ENCODE results near the gene DAP3.
"Not testable (repeated sequence)": the region's sequence is repeated elsewhere in the genome, so short reads cannot be mapped to it uniquely, and the experiment has no call there.

DAP3 gene

GRCh38 chr1:155759966-155760630 lies 71.2 kb downstream of the DAP3 start:
- H4K8ac ChIP-seq (ENCODE audit: low read depth, low read length), result no peak overlapping the region
- no peak overlapping the region for H3K9ac ChIP-seq (ENCODE audit: low read length)
- no peak overlapping the region for H2BK5ac ChIP-seq (ENCODE audit: low read length)
- H3K23ac ChIP-seq (ENCODE audit: low read length), result no peak overlapping the region
- DNase-seq, result peak; percentile 18
- no peak overlapping the region for H4K5ac ChIP-seq (ENCODE audit: low read length)
- H2BK15ac ChIP-seq (replicated peaks; ENCODE audit: low read depth), result no peak overlapping the region
- H3K27me3 ChIP-seq (ENCODE audit: insufficient read depth, low read length, poor library complexity), result no peaks in the 10 kb centered on the region
- no peak overlapping the region for H2AK5ac ChIP-seq (ENCODE audit: low read length)
- H3K4me3 ChIP-seq (ENCODE audit: low read length), result no peak overlapping the region
- no peaks in the 10 kb centered on the region for H3K79me1 ChIP-seq (ENCODE audit: low read length)
- no peaks in the 10 kb centered on the region for H3K4me1 ChIP-seq (ENCODE audit: control insufficient read depth, low read depth, low read length)
- H3K4ac ChIP-seq (ENCODE audit: low read depth, low read length), result no peak overlapping the region
- no peak overlapping the region for H3K56ac ChIP-seq (ENCODE audit: low read length)
- H3K18ac ChIP-seq (ENCODE audit: low read length), result no peak overlapping the region
- no CpG with 5 or more reads among the region's 4 CpGs for WGBS (ENCODE audit: extremely low coverage, insufficient coverage, low lambda C conversion rate)
- peaks cover 10% of the 10 kb centered on the region for H3K36me3 ChIP-seq (ENCODE audit: control insufficient read depth, insufficient read depth, low read length)
- no peak overlapping the region for H3K27ac ChIP-seq (ENCODE audit: low read depth, low read length)
- no peaks in the 10 kb centered on the region for H3K79me2 ChIP-seq (ENCODE audit: control insufficient read depth, insufficient read depth, low read length)
- no peak overlapping the region for H2BK120ac ChIP-seq (ENCODE audit: low read depth, low read length)
- no peak overlapping the region for H3K4me2 ChIP-seq (ENCODE audit: low read length)

- no peak overlapping the region for H4K8ac ChIP-seq (ENCODE audit: low read depth, low read length)
- H2AK5ac ChIP-seq (ENCODE audit: low read length), result no peak overlapping the region
Measured at GRCh38 chr1:155760751-155761475, 72.0 kb downstream of the DAP3 start.

GRCh38 chr1:155761736-155762405 lies 73.0 kb downstream of the DAP3 start:
- Histone ChIP-seq H4K8ac (ENCODE audit: low read depth, low read length) (no peak overlapping the region), H2BK15ac (replicated peaks; ENCODE audit: low read depth) (no peak overlapping the region), H3K9ac (ENCODE audit: low read length) (no peak overlapping the region), H2BK120ac (ENCODE audit: low read depth, low read length) (no peak overlapping the region), H2BK5ac (ENCODE audit: low read length) (no peak overlapping the region), H3K56ac (ENCODE audit: low read length) (no peak overlapping the region), H2AK5ac (ENCODE audit: low read length) (no peak overlapping the region), H3K18ac (ENCODE audit: low read length) (no peak overlapping the region), H3K79me1 (ENCODE audit: low read length) (no peaks in the 10 kb centered on the region), H3K4me3 (ENCODE audit: low read length) (no peak overlapping the region), H3K36me3 (ENCODE audit: control insufficient read depth, insufficient read depth, low read length) (peaks cover 14% of the 10 kb centered on the region), H3K4me2 (ENCODE audit: low read length) (no peak overlapping the region), H3K23ac (ENCODE audit: low read length) (no peak overlapping the region), H3K4me1 (ENCODE audit: control insufficient read depth, low read depth, low read length) (no peaks in the 10 kb centered on the region), H3K27ac (ENCODE audit: low read depth, low read length) (no peak overlapping the region), H4K5ac (ENCODE audit: low read length) (no peak overlapping the region), H3K4ac (ENCODE audit: low read depth, low read length) (no peak overlapping the region), H3K27me3 (ENCODE audit: insufficient read depth, low read length, poor library complexity) (no peaks in the 10 kb centered on the region), H3K79me2 (ENCODE audit: control insufficient read depth, insufficient read depth, low read length) (no peaks in the 10 kb centered on the region)
- no CpG with 5 or more reads among the region's 11 CpGs for WGBS (ENCODE audit: extremely low coverage, insufficient coverage, low lambda C conversion rate)
- no peak for DNase-seq

More at GRCh38 chr1:155760751-155761475, 72.0 kb downstream of the DAP3 start:
- DNase-seq, result no peak
- Histone ChIP-seq H3K4me2 (ENCODE audit: low read length) (no peak overlapping the region), H3K4me1 (ENCODE audit: control insufficient read depth, low read depth, low read length) (no peaks in the 10 kb centered on the region), H3K9ac (ENCODE audit: low read length) (no peak overlapping the region), H4K5ac (ENCODE audit: low read length) (no peak overlapping the region), H2BK120ac (ENCODE audit: low read depth, low read length) (no peak overlapping the region), H2BK15ac (replicated peaks; ENCODE audit: low read depth) (no peak overlapping the region), H3K27ac (ENCODE audit: low read depth, low read length) (no peak overlapping the region), H3K27me3 (ENCODE audit: insufficient read depth, low read length, poor library complexity) (no peaks in the 10 kb centered on the region), H3K18ac (ENCODE audit: low read length) (no peak overlapping the region), H3K4ac (ENCODE audit: low read depth, low read length) (no peak overlapping the region), H3K79me2 (ENCODE audit: control insufficient read depth, insufficient read depth, low read length) (no peaks in the 10 kb centered on the region), H3K23ac (ENCODE audit: low read length) (no peak overlapping the region), H2BK5ac (ENCODE audit: low read length) (no peak overlapping the region), H3K36me3 (ENCODE audit: control insufficient read depth, insufficient read depth, low read length) (peaks cover 12% of the 10 kb centered on the region), H3K79me1 (ENCODE audit: low read length) (no peaks in the 10 kb centered on the region), H3K56ac (ENCODE audit: low read length) (no peak overlapping the region), H3K4me3 (ENCODE audit: low read length) (no peak overlapping the region)
- WGBS (ENCODE audit: extremely low coverage, insufficient coverage, low lambda C conversion rate), result no CpG with 5 or more reads among the region's 2 CpGs

- H3K36me3 ChIP-seq (ENCODE audit: control insufficient read depth, insufficient read depth, low read length), result peaks cover 14% of the 10 kb centered on the region
- H4K8ac ChIP-seq (ENCODE audit: low read depth, low read length); H3K18ac ChIP-seq (ENCODE audit: low read length); H3K79me2 ChIP-seq (ENCODE audit: control insufficient read depth, insufficient read depth, low read length); H2BK5ac ChIP-seq (ENCODE audit: low read length); H3K27me3 ChIP-seq (ENCODE audit: insufficient read depth, low read length, poor library complexity); H3K9ac ChIP-seq (ENCODE audit: low read length); H3K27ac ChIP-seq (ENCODE audit: low read depth, low read length); H3K4me1 ChIP-seq (ENCODE audit: control insufficient read depth, low read depth, low read length); H3K4me2 ChIP-seq (ENCODE audit: low read length); H2AK5ac ChIP-seq (ENCODE audit: low read length); H4K5ac ChIP-seq (ENCODE audit: low read length); H2BK15ac ChIP-seq (replicated peaks; ENCODE audit: low read depth); H3K79me1 ChIP-seq (ENCODE audit: low read length); H3K4ac ChIP-seq (ENCODE audit: low read depth, low read length); H3K23ac ChIP-seq (ENCODE audit: low read length); H2BK120ac ChIP-seq (ENCODE audit: low read depth, low read length); H3K4me3 ChIP-seq (ENCODE audit: low read length); H3K56ac ChIP-seq (ENCODE audit: low read length): not testable (repeated sequence)
- WGBS (ENCODE audit: extremely low coverage, insufficient coverage, low lambda C conversion rate), result no CpG with 5 or more reads among the region's 6 CpGs
- peak; percentile 80 for DNase-seq
Measured at GRCh38 chr1:155763090-155763815, 74.4 kb downstream of the DAP3 start.

GRCh38 chr1:155763989-155764388 lies 75.1 kb downstream of the DAP3 start:
- H3K9ac ChIP-seq (ENCODE audit: low read length); H3K4me3 ChIP-seq (ENCODE audit: low read length); H4K8ac ChIP-seq (ENCODE audit: low read depth, low read length); H2BK15ac ChIP-seq (replicated peaks; ENCODE audit: low read depth); H3K4ac ChIP-seq (ENCODE audit: low read depth, low read length); H2BK5ac ChIP-seq (ENCODE audit: low read length); H3K27ac ChIP-seq (ENCODE audit: low read depth, low read length); H3K18ac ChIP-seq (ENCODE audit: low read length); H3K4me1 ChIP-seq (ENCODE audit: control insufficient read depth, low read depth, low read length); H3K27me3 ChIP-seq (ENCODE audit: insufficient read depth, low read length, poor library complexity); H3K56ac ChIP-seq (ENCODE audit: low read length); H3K79me1 ChIP-seq (ENCODE audit: low read length); DNase-seq; H2BK120ac ChIP-seq (ENCODE audit: low read depth, low read length); H3K79me2 ChIP-seq (ENCODE audit: control insufficient read depth, insufficient read depth, low read length); H4K5ac ChIP-seq (ENCODE audit: low read length); H3K4me2 ChIP-seq (ENCODE audit: low read length); H3K23ac ChIP-seq (ENCODE audit: low read length); H2AK5ac ChIP-seq (ENCODE audit: low read length): not testable (repeated sequence)
- peaks cover 15% of the 10 kb centered on the region for H3K36me3 ChIP-seq (ENCODE audit: control insufficient read depth, insufficient read depth, low read length)
- WGBS (ENCODE audit: extremely low coverage, insufficient coverage, low lambda C conversion rate), result no CpG with 5 or more reads among the region's 7 CpGs

All from mesendoderm (in vitro differentiated cells).